ENCODE results near the gene REG4.

DNA sequence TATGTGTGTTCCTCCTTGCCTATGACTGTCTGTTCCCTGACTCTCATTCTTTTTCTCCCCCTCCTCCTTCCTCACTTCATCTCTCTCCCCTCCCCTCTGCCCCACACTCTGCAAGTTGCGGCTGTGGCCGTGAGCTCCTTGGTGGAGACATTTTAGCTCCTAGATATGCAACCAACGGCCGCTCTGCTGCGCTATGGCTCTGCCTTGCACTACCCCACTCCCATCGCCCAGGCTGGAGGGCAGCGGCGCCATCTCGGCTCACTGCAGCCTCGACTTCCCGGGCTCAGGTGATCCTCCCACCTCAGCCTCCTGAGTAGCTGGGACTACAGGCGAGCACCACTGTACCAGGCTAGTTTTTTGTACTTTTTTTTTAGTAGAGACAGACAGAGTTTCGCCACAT is 5.5 kb downstream of the REG4 start:
- TF ChIP-seq, protein P1, sequence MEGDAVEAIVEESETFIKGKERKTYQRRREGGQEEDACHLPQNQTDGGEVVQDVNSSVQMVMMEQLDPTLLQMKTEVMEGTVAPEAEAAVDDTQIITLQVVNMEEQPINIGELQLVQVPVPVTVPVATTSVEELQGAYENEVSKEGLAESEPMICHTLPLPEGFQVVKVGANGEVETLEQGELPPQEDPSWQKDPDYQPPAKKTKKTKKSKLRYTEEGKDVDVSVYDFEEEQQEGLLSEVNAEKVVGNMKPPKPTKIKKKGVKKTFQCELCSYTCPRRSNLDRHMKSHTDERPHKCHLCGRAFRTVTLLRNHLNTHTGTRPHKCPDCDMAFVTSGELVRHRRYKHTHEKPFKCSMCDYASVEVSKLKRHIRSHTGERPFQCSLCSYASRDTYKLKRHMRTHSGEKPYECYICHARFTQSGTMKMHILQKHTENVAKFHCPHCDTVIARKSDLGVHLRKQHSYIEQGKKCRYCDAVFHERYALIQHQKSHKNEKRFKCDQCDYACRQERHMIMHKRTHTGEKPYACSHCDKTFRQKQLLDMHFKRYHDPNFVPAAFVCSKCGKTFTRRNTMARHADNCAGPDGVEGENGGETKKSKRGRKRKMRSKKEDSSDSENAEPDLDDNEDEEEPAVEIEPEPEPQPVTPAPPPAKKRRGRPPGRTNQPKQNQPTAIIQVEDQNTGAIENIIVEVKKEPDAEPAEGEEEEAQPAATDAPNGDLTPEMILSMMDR (conservative IDR thresholded peaks at IDR 0.05 in 1 of 2, IDR thresholded peaks at IDR 0.05 in 1 of 2; ENCODE audit: extremely low read depth in 1 of 2, insufficient read depth in 1 of 2, low read depth in 1 of 2, low read length in 2 of 2): no peak
- TF ChIP-seq EZH2 (IDR thresholded peaks at IDR 0.05; ENCODE audit: borderline replicate concordance, low read length): no peak

All from mammary epithelial cell (primary cell).